ENCODE data around the gene NCAPD3. TPM values are rescaled to one million over a fixed set of nuclear protein-coding genes. Genes with fewer than 3 reads are reported as not detected.

Gene NCAPD3
- polyA plus RNA-seq, 3 donors: 4.0 to 15.2 (median 6.0) TPM

GRCh38 chr11:134119094-134119493 lies 104.7 kb downstream of the NCAPD3 start:
- DNase-seq: no peak
- Histone ChIP-seq H3K27ac (ENCODE audit: low read depth in 1 of 2, low read length in 2 of 2) (no peak overlapping the region), H3K9ac (ENCODE audit: insufficient read depth, low read length, poor library complexity, severe bottlenecking) (no peak overlapping the region), H3K36me3 (replicated peaks in 1 of 2; ENCODE audit: control insufficient read depth in 1 of 2, insufficient read depth in 2 of 2, low read length in 2 of 2) (no peaks in the 10 kb centered on the region), H3K4me1 (ENCODE audit: control insufficient read depth in 1 of 2, insufficient read depth in 2 of 2, low read length in 2 of 2) (no peaks in the 10 kb centered on the region), H3K9me3 (replicated peaks in 1 of 2; ENCODE audit: control insufficient read depth in 1 of 2, insufficient read depth in 1 of 2, low read length in 2 of 2) (peaks cover 0 to 5% of the 10 kb centered on the region in 2 donors), H4K20me1 (ENCODE audit: insufficient read depth, low read length) (no peaks in the 10 kb centered on the region), H3K79me2 (ENCODE audit: insufficient read depth, low read length) (no peaks in the 10 kb centered on the region), H3K4me2 (replicated peaks; ENCODE audit: extremely low read depth, low read length, poor library complexity, severe bottlenecking) (no peak overlapping the region), H3K4me3 (replicated peaks in 1 of 3; ENCODE audit: low read depth in 2 of 3, low read length in 3 of 3) (no peak overlapping the region), H2AFZ (ENCODE audit: insufficient read depth, low read depth, low read length, poor library complexity, severe bottlenecking) (no peak overlapping the region), H3K27me3 (ENCODE audit: control insufficient read depth in 2 of 2, insufficient read depth in 2 of 2, low read length in 2 of 2) (peaks cover 11 to 12% of the 10 kb centered on the region in 2 donors)
- H3K9me3 Mint-ChIP-seq: peaks cover 0 to 3% (median under 1%) of the 10 kb centered on the region in 7 donors
- H3K4me1 Mint-ChIP-seq: peaks cover 3% of the 10 kb centered on the region
- H3K27me3 Mint-ChIP-seq (ENCODE audit: low read depth in 3 of 3): peaks cover 9 to 15% (median 14%) of the 10 kb centered on the region in 3 donors
- 50% methylated on average over 2 of the region's 3 CpGs for WGBS (ENCODE audit: insufficient coverage)
- no peak for TF ChIP-seq CTCF (IDR thresholded peaks at IDR 0.05)
- H3K36me3 Mint-ChIP-seq: peaks cover 0 to 4% of the 10 kb centered on the region in 2 donors
- H3K4me3 Mint-ChIP-seq: no peak overlapping the region
- H3K27ac Mint-ChIP-seq: no peak overlapping the region
- intact Hi-C loops (cut with micrococcal nuclease): no loop called here

- H3K4me1 ChIP-seq (ENCODE audit: control insufficient read depth in 1 of 2, insufficient read depth in 2 of 2, low read length in 2 of 2): no peaks in the 10 kb centered on the region
- no peaks in the 10 kb centered on the region for H3K36me3 Mint-ChIP-seq
- H3K9ac ChIP-seq (ENCODE audit: insufficient read depth, low read length, poor library complexity, severe bottlenecking): no peak overlapping the region
- peaks cover 0 to 7% (median 3%) of the 10 kb centered on the region in 3 donors for H3K27me3 Mint-ChIP-seq (ENCODE audit: low read depth in 3 of 3)
- no peaks in the 10 kb centered on the region for H3K36me3 ChIP-seq (replicated peaks in 1 of 2; ENCODE audit: control insufficient read depth in 1 of 2, insufficient read depth in 2 of 2, low read length in 2 of 2)
- H3K27ac ChIP-seq (ENCODE audit: low read depth in 1 of 2, low read length in 2 of 2): no peak overlapping the region
- no peaks in the 10 kb centered on the region for H4K20me1 ChIP-seq (ENCODE audit: insufficient read depth, low read length)
- H3K79me2 ChIP-seq (ENCODE audit: insufficient read depth, low read length): no peaks in the 10 kb centered on the region
- no peak for TF ChIP-seq CTCF (IDR thresholded peaks at IDR 0.05)
- H3K9me3 Mint-ChIP-seq: peaks cover 0 to 6% (median 3%) of the 10 kb centered on the region in 7 donors
- no peak overlapping the region for H3K27ac Mint-ChIP-seq
- H3K27me3 ChIP-seq (ENCODE audit: control insufficient read depth in 2 of 2, insufficient read depth in 2 of 2, low read length in 2 of 2): peaks cover 2 to 4% of the 10 kb centered on the region in 2 donors
- H3K4me3 Mint-ChIP-seq: no peak overlapping the region
- H3K4me2 ChIP-seq (replicated peaks; ENCODE audit: extremely low read depth, low read length, poor library complexity, severe bottlenecking): no peak overlapping the region
- intact Hi-C loops (cut with micrococcal nuclease): no loop called here
- H2AFZ ChIP-seq (ENCODE audit: insufficient read depth, low read depth, low read length, poor library complexity, severe bottlenecking): no peak overlapping the region
- H3K4me3 ChIP-seq (replicated peaks in 1 of 3; ENCODE audit: low read depth in 2 of 3, low read length in 3 of 3): no peak overlapping the region
- H3K9me3 ChIP-seq (replicated peaks in 1 of 2; ENCODE audit: control insufficient read depth in 1 of 2, insufficient read depth in 1 of 2, low read length in 2 of 2): no peaks in the 10 kb centered on the region
- peaks cover 3% of the 10 kb centered on the region for H3K4me1 Mint-ChIP-seq
- no peak for DNase-seq
Observed at GRCh38 chr11:134118006-134118405, 105.8 kb downstream of the NCAPD3 start.

Data from CD14-positive monocyte (primary cell).